HepG2 (cell line): ENCODE measurements around the gene MAPK11. TPM values are rescaled to one million over a fixed set of nuclear protein-coding genes. Genes with fewer than 3 reads are reported as not detected.

Source experiments
- AHR ChIP-seq: IDR thresholded peaks from 2 replicates; pipeline ENCODE4 v1.6.1; 2018; ENCODE audit warnings: missing genetic modification reagents, missing compliant biosample characterization
- ARID5B ChIP-seq: IDR thresholded peaks from 2 replicates; pipeline ENCODE4 v1.4.0; 2020; ENCODE audit warnings: mild to moderate bottlenecking, missing genetic modification reagents
- CBFB ChIP-seq: sonication (generic); formaldehyde crosslinking; IDR thresholded peaks from 2 replicates; pipeline ENCODE4 v1.4.0; 2020; ENCODE audit warnings: missing genetic modification reagents
- CCAR2 ChIP-seq: fragments of 200-400 bp; formaldehyde crosslinking; optimal IDR thresholded peaks from 2 replicates; pipeline ENCODE3; 2018; ENCODE audit warnings: low read depth, mild to moderate bottlenecking, low read length, moderate library complexity
- MXD1 ChIP-seq: sonication (generic); formaldehyde crosslinking; IDR thresholded peaks from 2 replicates; pipeline ENCODE4 v1.4.0; 2020; ENCODE audit warnings: mild to moderate bottlenecking, missing genetic modification reagents
- MZF1 ChIP-seq: sonication (generic); formaldehyde crosslinking; IDR thresholded peaks from 2 replicates; pipeline ENCODE4 v1.8.1; 2023; ENCODE audit warnings: mild to moderate bottlenecking, missing genetic modification reagents, borderline replicate concordance
- RERE ChIP-seq: IDR thresholded peaks from 2 replicates; pipeline ENCODE4 v1.6.1; 2016; ENCODE audit warnings: low read depth, missing genetic modification reagents, missing compliant biosample characterization
- SMC3 ChIP-seq: IDR thresholded peaks from 2 replicates; pipeline ENCODE4 v1.6.1; 2011; ENCODE audit warnings: low read length, improper control_type of control experiment
- THAP7 ChIP-seq: sonication (generic); formaldehyde crosslinking; IDR thresholded peaks from 2 replicates; pipeline ENCODE4 v1.8.1; 2023; ENCODE audit warnings: mild to moderate bottlenecking, missing genetic modification reagents
- ZFP37 ChIP-seq: sonication (generic); formaldehyde crosslinking; IDR thresholded peaks from 2 replicates; pipeline ENCODE4 v1.4.0; 2020; ENCODE audit warnings: missing genetic modification reagents, borderline replicate concordance
- ZKSCAN5 ChIP-seq: sonication (generic); formaldehyde crosslinking; IDR thresholded peaks from 2 replicates; pipeline ENCODE4 v1.5.1; 2020; ENCODE audit warnings: mild to moderate bottlenecking, missing genetic modification reagents
- ZNF598 ChIP-seq: sonication (generic); formaldehyde crosslinking; IDR thresholded peaks from 2 replicates; pipeline ENCODE4 v1.5.1; 2020; ENCODE audit warnings: mild to moderate bottlenecking, missing genetic modification reagents, borderline replicate concordance
- ZNF629 ChIP-seq: sonication (generic); formaldehyde crosslinking; conservative IDR thresholded peaks from 2 replicates; pipeline ENCODE4 v1.5.0; 2020; ENCODE audit warnings: missing genetic modification reagents
- ZNF687 ChIP-seq: sonication (generic); formaldehyde crosslinking; IDR thresholded peaks from 2 replicates; pipeline ENCODE4 v1.5.1; 2020; ENCODE audit warnings: mild to moderate bottlenecking, missing genetic modification reagents, moderate library complexity
- polyA plus RNA-seq, 8 experiments: library from polyadenylated mRNA; depleted of rRNA in 3 of 8; stranded (reverse) in 7 of 8; unstranded in 1 of 8; fragments of >200 nt; fragmentation: Illumina TruSeq in 4 of 8; extraction: Trizol in 4 of 8; gene quantifications; 2 replicates each; pipeline versions ENCODE4 v1.2.1 to v1.2.3, GENCODE V29; 2011 to 2016; ENCODE audit warnings: low read depth in 4 of 8, missing spikeins in 1 of 8, mixed read lengths in 1 of 8; ENCODE audit not compliant: insufficient read depth in 1 of 8
- total RNA-seq, 5 experiments: library from RNA; depleted of rRNA; stranded (reverse); fragments of >200 nt; fragmentation: Illumina TruSeq; extraction: Trizol; gene quantifications; 2 replicates each; pipeline ENCODE4 v1.2.3, GENCODE V29; 2016; ENCODE audit warnings: low read depth in 1 of 5

The MAPK11 gene
- total and polyA plus RNA-seq, 2 of the 13 experiments (the other 11 are each of a cell fraction or from before 2014, with no cell fraction given) = 0.15 to 0.17 TPM

- TF ChIP-seq ARID5B (CRISPR knock-in tag) = no peak
- no peak for TF ChIP-seq CCAR2
- no peak for TF ChIP-seq ZKSCAN5 (CRISPR knock-in tag)
- no peak for TF ChIP-seq THAP7
- 0 out of 2 replicates have a peak, but pooled peaks have one; percentile 0 for TF ChIP-seq ZNF687 (CRISPR knock-in tag)
- no peak for TF ChIP-seq RERE (CRISPR knock-in tag)
- no peak for TF ChIP-seq ZNF598 (CRISPR knock-in tag)
- TF ChIP-seq AHR (CRISPR knock-in tag) = no peak
- TF ChIP-seq MXD1 (CRISPR knock-in tag) = 0 out of 2 replicates have a peak, but pooled peaks have one; percentile 12
- peak; percentile 97 for TF ChIP-seq ZNF629
- TF ChIP-seq MZF1 (CRISPR knock-in tag) = no peak
- no peak for TF ChIP-seq CBFB
- TF ChIP-seq SMC3 = no peak
- TF ChIP-seq ZFP37 (CRISPR knock-in tag) = no peak
These were observed 35.3 kb upstream of the MAPK11 start (continued) for GRCh38 chr22:50305393-50305922.
